ENCODE results near the gene NOTCH2. TPM values are rescaled to one million over a fixed set of nuclear protein-coding genes. Genes with fewer than 3 reads are reported as not detected.
A peak's percentile ranks its signal among the peaks of the same experiment; 100 is the strongest.

Gene NOTCH2
- total and polyA plus RNA-seq, 9 of the 15 experiments (the other 6 are each of a cell fraction or from before 2014, with no cell fraction given), result 0.04 to 1.2 (median 0.28) TPM; not detected in 1

DNA sequence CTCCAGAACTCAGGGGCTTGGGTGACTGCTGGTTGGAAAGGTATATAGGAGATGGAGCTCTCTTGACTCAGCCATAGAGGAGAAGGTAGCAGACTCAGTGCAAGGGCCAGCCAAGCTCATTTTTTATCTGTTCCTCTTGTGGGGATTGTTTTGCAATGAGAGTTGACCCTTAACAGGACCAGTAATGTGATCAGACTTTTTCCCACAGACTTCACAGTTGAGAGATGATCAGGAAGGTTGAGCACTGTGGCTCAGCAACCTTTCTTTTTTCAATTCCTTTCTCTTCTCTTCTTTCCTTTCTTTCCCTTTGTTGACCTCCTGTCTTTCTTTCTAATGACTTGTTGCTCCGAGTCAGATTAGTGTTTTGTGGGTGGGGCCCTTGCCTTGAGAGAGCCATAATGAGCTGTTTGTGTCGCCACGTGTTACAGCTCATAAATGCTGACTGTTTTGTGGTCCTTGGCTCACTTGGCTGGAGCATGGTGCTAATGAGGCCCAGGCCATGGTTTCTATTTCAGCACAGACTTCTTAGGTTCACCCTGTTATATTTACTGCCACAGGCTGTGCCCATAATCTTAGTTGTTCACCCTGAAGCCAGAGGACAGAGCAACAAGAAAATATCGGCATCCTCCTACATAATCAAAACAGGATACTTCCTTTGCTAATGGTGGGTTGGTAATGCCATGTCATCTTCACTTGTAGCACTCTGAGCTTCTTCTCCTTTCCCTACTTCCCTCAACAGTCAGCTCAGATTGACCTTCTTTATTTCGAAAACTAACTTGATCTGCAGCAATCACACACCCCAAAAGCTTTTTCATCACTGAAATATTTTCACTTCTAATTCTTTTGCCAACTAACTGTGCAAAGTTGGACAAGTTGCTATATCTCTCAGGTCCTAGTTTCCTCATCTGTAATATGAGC lies 187.1 kb downstream of the NOTCH2 start:
- H3K4me1 ChIP-seq (replicated peaks in 1 of 2; ENCODE audit: control insufficient read depth in 2 of 2, insufficient read depth in 2 of 2, low read length in 2 of 2), result peaks cover 0 to 8% of the 10 kb centered on the region in 2 experiments; a peak in 2 of 5 replicates
- no peaks in the 10 kb centered on the region for H3K79me2 ChIP-seq (ENCODE audit: control insufficient read depth, insufficient read depth, low read length)
- intact Hi-C loops (cut with micrococcal nuclease) (no loop called here), in situ Hi-C loops (cut with MboI) (no loop called here)
- FAIRE-seq (no peak), DNase-seq (ENCODE audit: extremely low read depth in 1 of 4, low spot score in 3 of 4) (no peak), ATAC-seq (no peak)
- POLR2A ChIA-PET, result no interaction called here
- no peaks in the 10 kb centered on the region for H3K9me1 ChIP-seq (ENCODE audit: control insufficient read depth, insufficient read depth, low read length)
- no peaks in the 10 kb centered on the region for H3K9me3 ChIP-seq (replicated peaks; ENCODE audit: control insufficient read depth, insufficient read depth, low read depth, low read length)
- no peaks in the 10 kb centered on the region for H3K36me3 ChIP-seq (ENCODE audit: control insufficient read depth, insufficient read depth, low read length)
- WGBS (ENCODE audit: insufficient coverage, low coverage, missing lambda C conversion rate), result 16% methylated on average over 5 of the region's 5 CpGs
- no peaks in the 10 kb centered on the region; a peak in 1 of 5 replicates for H3K27me3 ChIP-seq (ENCODE audit: control insufficient read depth in 2 of 2, insufficient read depth in 2 of 2, low read length in 2 of 2)
- H4K20me1 ChIP-seq (replicated peaks; ENCODE audit: control insufficient read depth, insufficient read depth, low read length), result no peaks in the 10 kb centered on the region
- no peak overlapping the region for H3K9ac ChIP-seq (ENCODE audit: insufficient read depth in 1 of 2, low read depth in 2 of 2, low read length in 2 of 2)
- H3K4me3 ChIP-seq, result no peak overlapping the region
- BruUV-seq (replicated peaks), result no TSS peak
- H3K4me2 ChIP-seq (ENCODE audit: insufficient read depth, low read length), result no peak overlapping the region
- CTCF ChIA-PET (ENCODE audit: low intra/inter-chr PET ratio), result no interaction called here
- peak overlapping the region; percentile 57 for H2AFZ ChIP-seq (ENCODE audit: low read depth, low read length)
- H3K27ac ChIP-seq (ENCODE audit: extremely low read depth, low read depth, low read length), result no peak overlapping the region
- no peak for TF ChIP-seq USF1 (CRISPR knock-in tag; IDR thresholded peaks at IDR 0.05)
- TF ChIP-seq ZBTB12 (CRISPR knock-in tag; IDR thresholded peaks at IDR 0.05), result no peak
- TF ChIP-seq PCBP1 (IDR thresholded peaks at IDR 0.05; ENCODE audit: low read depth, low read length, poor library complexity, severe bottlenecking), result no peak
- TF ChIP-seq MAZ (CRISPR knock-in tag; conservative IDR thresholded peaks at IDR 0.05 in 1 of 2, IDR thresholded peaks at IDR 0.05 in 1 of 2), result no peak
- TF ChIP-seq, protein P1, sequence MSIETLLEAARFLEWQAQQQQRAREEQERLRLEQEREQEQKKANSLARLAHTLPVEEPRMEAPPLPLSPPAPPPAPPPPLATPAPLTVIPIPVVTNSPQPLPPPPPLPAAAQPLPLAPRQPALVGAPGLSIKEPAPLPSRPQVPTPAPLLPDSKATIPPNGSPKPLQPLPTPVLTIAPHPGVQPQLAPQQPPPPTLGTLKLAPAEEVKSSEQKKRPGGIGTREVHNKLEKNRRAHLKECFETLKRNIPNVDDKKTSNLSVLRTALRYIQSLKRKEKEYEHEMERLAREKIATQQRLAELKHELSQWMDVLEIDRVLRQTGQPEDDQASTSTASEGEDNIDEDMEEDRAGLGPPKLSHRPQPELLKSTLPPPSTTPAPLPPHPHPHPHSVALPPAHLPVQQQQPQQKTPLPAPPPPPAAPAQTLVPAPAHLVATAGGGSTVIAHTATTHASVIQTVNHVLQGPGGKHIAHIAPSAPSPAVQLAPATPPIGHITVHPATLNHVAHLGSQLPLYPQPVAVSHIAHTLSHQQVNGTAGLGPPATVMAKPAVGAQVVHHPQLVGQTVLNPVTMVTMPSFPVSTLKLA (conservative IDR thresholded peaks at IDR 0.05), result peak; percentile 29 to 49; a peak in 2 of 4 replicates
- no peak for TF ChIP-seq ZNF165 (CRISPR knock-in tag; IDR thresholded peaks at IDR 0.05; ENCODE audit: borderline replicate concordance)

Data from K562 (cell line).